Tibial artery (tissue), 4 donors: ENCODE results near the gene ZBTB7C.

Experiments
- DNase-seq, 2 donors: peaks; one replicate each; pipeline ENCODE4 v3.0.0-alpha.2; 2019
- H3K27ac ChIP-seq, 2 donors: fragments of 200-600 bp; sonication (generic) in 1 of 2; 1 replicate in 1 of 2; 2 replicates in 1 of 2; pipeline ENCODE4 v1.5.1; 2018 to 2019; ENCODE audit warnings: mild to moderate bottlenecking in 1 of 2
- H3K27me3 ChIP-seq, 2 donors: fragments of 200-600 bp; sonication (generic) in 1 of 2; one replicate each; pipeline versions ENCODE4 v1.5.1 to v1.6.0; 2016 to 2019
- H3K36me3 ChIP-seq, 3 donors: fragments of 200-600 bp; sonication (generic) in 2 of 3; one replicate each; pipeline ENCODE4 v1.5.1; 2016 to 2019; ENCODE audit warnings: mild to moderate bottlenecking in 2 of 3
- H3K4me1 ChIP-seq, 4 donors: fragments of 200-600 bp; sonication (generic) in 2 of 4; 1 replicate in 3 of 4; 2 replicates in 1 of 4; pipeline ENCODE4 v1.5.1; 2016 to 2019
- H3K4me3 ChIP-seq, 2 donors: fragments of 200-600 bp; sonication (generic) in 1 of 2; 1 replicate in 1 of 2; 2 replicates in 1 of 2; pipeline ENCODE4 v1.5.1; 2018 to 2019; ENCODE audit warnings: mild to moderate bottlenecking in 2 of 2
- H3K9me3 ChIP-seq, 3 donors: fragments of 200-600 bp; sonication (generic) in 1 of 3; one replicate each; pipeline ENCODE4 v1.5.1; 2016 to 2019
- intact Hi-C: fragments of 100-400 bp; cut with DNase I; formaldehyde crosslinking; loops from one replicate; pipeline ENCODE4 v1.15.0; 2023; ENCODE audit warnings: low total_unique reads
- TF ChIP-seq, protein P1 (sequence below), 2 experiments: fragments of 200-600 bp in 1 of 2; fragments of 450-650 bp in 1 of 2; IDR thresholded peaks; one replicate each; pipeline ENCODE4 v1.5.1; 2017 to 2019; ENCODE audit warnings: antibody characterized with exemption in 2 of 2, mild to moderate bottlenecking in 1 of 2, moderate library complexity in 1 of 2

ZBTB7C gene

DNA sequence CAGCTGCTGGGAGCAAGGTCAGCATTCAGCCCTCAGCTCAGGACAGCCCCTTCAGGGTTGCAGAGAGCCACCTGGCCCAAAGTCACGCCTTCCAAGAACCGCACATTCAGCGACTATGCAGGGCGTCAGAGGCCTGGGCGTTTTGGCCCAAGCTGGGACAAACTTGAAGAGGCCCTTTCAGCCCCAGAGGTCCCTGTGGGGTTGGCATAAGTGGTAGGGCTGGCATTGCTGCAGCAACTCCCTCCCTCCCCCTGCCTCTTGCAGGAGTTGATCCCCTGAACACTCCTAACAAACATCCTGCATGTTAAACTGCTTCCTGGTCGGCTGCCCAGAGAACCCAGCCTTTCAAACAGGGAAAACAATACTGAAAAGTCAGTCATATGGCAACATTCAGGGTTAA, 285.9 kb downstream of the ZBTB7C start:
- H3K27ac ChIP-seq = no peak overlapping the region
- no peaks in the 10 kb centered on the region for H3K27me3 ChIP-seq
- intact Hi-C loops = no loop called here
- H3K36me3 ChIP-seq = no peaks in the 10 kb centered on the region
- no peak for DNase-seq
- H3K4me3 ChIP-seq = no peak overlapping the region
- peaks cover 0 to 23% (median 0%) of the 10 kb centered on the region in 4 donors for H3K4me1 ChIP-seq
- no peaks in the 10 kb centered on the region for H3K9me3 ChIP-seq
- TF ChIP-seq, protein P1, sequence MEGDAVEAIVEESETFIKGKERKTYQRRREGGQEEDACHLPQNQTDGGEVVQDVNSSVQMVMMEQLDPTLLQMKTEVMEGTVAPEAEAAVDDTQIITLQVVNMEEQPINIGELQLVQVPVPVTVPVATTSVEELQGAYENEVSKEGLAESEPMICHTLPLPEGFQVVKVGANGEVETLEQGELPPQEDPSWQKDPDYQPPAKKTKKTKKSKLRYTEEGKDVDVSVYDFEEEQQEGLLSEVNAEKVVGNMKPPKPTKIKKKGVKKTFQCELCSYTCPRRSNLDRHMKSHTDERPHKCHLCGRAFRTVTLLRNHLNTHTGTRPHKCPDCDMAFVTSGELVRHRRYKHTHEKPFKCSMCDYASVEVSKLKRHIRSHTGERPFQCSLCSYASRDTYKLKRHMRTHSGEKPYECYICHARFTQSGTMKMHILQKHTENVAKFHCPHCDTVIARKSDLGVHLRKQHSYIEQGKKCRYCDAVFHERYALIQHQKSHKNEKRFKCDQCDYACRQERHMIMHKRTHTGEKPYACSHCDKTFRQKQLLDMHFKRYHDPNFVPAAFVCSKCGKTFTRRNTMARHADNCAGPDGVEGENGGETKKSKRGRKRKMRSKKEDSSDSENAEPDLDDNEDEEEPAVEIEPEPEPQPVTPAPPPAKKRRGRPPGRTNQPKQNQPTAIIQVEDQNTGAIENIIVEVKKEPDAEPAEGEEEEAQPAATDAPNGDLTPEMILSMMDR (IDR thresholded peaks at IDR 0.05) = no peak

DNA sequence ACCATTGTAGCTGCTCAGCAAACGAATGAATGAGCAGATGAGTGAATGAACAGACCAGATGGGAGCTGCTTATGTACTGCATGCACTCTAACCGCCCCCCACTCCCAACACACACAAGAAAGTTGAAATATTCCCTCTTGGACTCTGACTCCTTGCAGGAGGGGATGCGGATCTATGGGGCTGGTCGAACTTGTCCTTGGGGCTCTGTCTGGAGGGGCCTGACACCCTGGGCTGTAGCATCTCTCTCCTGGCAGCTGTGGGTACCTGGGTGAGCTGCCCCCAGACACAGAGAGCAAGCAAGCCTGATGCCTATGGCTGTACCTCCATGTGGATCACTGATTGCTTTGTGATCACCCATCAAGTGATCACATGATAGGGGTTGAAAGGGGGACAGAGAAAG, 286.4 kb downstream of the ZBTB7C start:
- Histone ChIP-seq H3K4me3 (no peak overlapping the region), H3K27ac (no peak overlapping the region), H3K27me3 (no peaks in the 10 kb centered on the region), H3K9me3 (no peaks in the 10 kb centered on the region), H3K36me3 (no peaks in the 10 kb centered on the region), H3K4me1 (peaks cover 0 to 23% (median 0%) of the 10 kb centered on the region in 4 donors)
- intact Hi-C loops = no loop called here
- TF ChIP-seq, protein P1 (IDR thresholded peaks at IDR 0.05) = no peak
- DNase-seq = no peak

DNA sequence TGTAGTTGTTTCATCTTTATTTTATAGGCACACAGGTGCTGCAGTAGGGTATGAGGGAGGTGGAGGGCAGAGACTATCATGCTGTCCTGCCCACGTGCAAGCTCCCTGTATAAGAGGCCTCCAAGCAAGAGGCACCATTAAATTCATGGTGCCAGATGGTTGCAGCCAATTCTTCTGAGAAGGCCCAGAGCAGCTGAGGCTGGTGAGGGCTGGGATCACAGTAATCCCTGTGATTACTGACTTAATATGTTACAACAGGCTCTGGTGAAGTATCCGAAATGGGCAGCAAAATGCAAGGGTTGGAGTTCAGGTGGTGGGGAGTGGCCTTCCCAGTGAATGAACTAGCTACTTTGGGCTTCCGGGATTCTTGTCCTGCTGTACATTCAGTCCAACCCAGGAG, 286.8 kb downstream of the ZBTB7C start:
- no peak overlapping the region for H3K27ac ChIP-seq
- H3K36me3 ChIP-seq = no peaks in the 10 kb centered on the region
- TF ChIP-seq, protein P1 (IDR thresholded peaks at IDR 0.05) = no peak
- no peak for DNase-seq
- H3K27me3 ChIP-seq = no peaks in the 10 kb centered on the region
- peaks cover 0 to 23% (median 0%) of the 10 kb centered on the region in 4 donors for H3K4me1 ChIP-seq
- H3K4me3 ChIP-seq = no peak overlapping the region
- no peaks in the 10 kb centered on the region for H3K9me3 ChIP-seq
- intact Hi-C loops = no loop called here

DNA sequence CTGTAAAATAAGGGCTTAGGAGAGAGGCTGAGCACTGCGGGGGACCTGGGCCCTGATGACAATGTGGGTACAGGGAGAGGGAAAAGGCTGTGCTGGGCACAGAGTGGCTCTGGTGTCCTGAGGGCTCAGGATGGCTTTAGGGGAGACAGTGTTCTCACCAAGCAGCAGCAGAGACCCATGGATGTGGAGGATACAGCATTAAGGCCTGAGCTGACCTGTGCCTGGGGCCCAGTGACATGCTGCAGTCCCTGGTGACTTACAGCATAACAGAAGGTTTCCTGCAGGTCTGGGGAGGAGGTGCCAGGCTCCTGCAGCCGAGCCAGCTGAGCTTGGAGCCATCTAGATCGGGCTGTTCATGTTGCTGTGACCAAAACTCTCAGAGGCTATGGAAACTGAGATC, 287.4 kb downstream of the ZBTB7C start:
- TF ChIP-seq, protein P1 (IDR thresholded peaks at IDR 0.05) = no peak

DNA sequence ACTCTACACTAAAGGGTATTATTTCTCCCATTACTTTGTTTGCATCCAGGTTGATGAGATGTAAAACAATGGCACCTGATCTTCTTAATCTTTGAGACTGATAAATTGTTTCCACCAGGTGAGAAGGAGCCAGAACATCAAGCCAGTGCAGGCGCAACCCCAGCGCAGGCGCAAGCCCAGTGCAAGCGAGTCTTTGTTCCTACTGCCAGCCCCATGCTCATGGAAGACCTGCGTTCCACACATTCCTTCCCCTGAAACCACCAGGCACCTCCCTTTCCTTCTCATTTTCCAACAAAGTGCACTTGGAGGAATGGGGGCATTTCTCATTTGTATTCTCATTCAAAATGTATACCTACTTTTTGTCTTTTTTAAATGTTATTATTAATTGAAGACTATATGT, 290.0 kb downstream of the ZBTB7C start:
- no peak overlapping the region for H3K27ac ChIP-seq
- intact Hi-C loops = no loop called here
- no peak for DNase-seq
- no peaks in the 10 kb centered on the region for H3K27me3 ChIP-seq
- H3K4me3 ChIP-seq = no peak overlapping the region
- TF ChIP-seq, protein P1 (IDR thresholded peaks at IDR 0.05) = no peak
- no peaks in the 10 kb centered on the region for H3K36me3 ChIP-seq
- peaks cover 0 to 20% (median 0%) of the 10 kb centered on the region in 4 donors for H3K4me1 ChIP-seq
- no peaks in the 10 kb centered on the region for H3K9me3 ChIP-seq

More for the DNA sequence above, 287.4 kb downstream of the ZBTB7C start:
- no peaks in the 10 kb centered on the region for H3K27me3 ChIP-seq
- H3K36me3 ChIP-seq = no peaks in the 10 kb centered on the region
- H3K9me3 ChIP-seq = no peaks in the 10 kb centered on the region
- no peak overlapping the region for H3K27ac ChIP-seq
- H3K4me3 ChIP-seq = no peak overlapping the region
- intact Hi-C loops = no loop called here
- H3K4me1 ChIP-seq = peaks cover 0 to 23% (median 0%) of the 10 kb centered on the region in 4 donors
- no peak for DNase-seq
